Hematopoietic multipotent progenitor cell treated with erythropoietin and hydrocortisone succinate and interleukin-3 and kit ligand, for 15 days (in vitro differentiated cells): ENCODE data around the gene SPDYE17.
"Not testable (repeated sequence)": the region's sequence is repeated elsewhere in the genome, so short reads cannot be mapped to it uniquely, and the experiment has no call there.

Experiments
- DNase-seq: peaks from one replicate; pipeline ENCODE4 v3.0.0-alpha.2; 2015; ENCODE audit warnings: low spot score

The SPDYE17 gene, protein sequence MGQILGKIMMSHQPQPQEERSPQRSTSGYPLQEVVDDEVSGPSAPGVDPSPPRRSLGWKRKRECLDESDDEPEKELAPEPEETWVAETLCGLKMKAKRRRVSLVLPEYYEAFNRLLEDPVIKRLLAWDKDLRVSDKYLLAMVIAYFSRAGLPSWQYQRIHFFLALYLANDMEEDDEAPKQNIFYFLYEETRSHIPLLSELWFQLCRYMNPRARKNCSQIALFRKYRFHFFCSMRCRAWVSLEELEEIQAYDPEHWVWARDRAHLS

DNA sequence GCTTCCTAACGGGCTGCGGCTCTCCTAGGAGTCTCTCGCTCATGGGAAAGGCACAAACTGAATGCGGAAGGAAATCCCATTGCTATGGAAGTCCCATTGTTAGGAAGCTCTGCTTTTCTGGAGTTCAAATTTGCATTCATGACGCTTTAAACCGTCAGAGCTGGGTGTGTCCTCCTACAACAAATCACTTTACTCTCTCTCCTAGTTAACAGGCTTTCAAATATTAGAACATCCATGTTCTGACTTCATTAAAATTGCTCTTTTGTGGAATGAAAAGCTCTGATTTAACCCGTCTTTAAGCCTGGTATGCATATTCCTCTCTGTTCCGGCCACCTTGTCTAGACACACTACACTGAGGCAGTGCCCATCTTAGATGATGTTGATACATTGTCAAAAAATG is at the start of gene SPDYE17:
Gene SPDYE17 (minus strand): TSS at position 101 of the 400 bp plus-strand sequence. CDS start 1,791 bp downstream, outside the sequence.
- not testable (repeated sequence) for DNase-seq

DNA sequence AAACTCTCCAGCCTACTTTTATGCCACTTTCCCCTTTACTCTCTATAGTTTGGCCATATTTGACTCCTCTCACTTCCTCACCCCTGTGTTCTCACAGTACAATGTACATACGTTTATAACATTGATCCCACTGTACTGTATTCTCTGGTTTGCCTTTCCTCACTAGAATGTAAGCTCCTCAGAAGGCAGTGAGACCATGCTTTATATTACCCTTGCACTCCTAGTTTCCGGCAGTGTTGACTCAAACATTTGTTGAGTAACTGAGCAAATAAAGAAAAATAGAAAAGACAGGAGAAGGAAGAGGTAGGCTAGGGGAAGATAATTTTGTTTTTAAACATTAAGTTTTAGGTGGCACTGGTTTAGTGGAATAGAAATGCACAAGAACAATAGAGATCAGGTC is 48.1 kb upstream of the SPDYE17 start:
- not testable (repeated sequence) for DNase-seq

DNA sequence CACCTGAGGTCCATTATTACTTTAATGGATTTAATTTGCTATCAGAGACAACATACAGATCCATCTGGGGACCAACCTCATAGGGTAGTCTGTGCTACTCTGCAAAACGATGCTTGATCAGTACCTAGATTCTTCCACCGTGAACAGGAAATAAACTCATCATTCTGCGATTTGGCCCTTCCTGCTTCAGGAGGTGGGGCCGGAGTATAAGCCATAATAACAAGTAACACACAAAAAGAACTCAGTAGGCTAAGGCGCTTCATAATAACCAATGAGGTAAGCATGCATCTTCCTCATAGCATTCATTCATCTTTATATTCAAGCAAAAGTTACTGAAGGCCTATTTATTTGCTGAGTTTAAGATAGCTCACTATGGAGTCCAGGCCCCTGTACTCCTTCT is 47.5 kb upstream of the SPDYE17 start:
- not testable (repeated sequence) for DNase-seq

DNA sequence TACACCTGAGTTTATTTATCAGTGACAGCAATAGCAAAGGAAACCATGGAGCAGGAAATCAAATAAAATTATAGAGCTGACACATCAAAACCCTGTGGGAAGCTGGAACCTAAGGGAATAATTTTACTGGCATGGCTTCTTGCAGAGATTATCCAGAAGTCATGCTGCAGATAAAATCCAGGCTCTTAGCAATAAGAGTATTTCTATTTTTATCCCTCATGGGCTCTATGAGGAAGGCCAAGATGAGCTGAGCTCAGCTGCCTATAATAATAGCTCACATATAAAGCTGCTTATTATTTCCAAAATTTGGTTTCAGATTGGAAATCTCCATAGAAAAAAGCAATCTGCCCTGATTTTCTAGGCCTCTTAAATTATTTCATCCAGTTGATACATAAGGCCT is 47.0 kb upstream of the SPDYE17 start:
- DNase-seq, result not testable (repeated sequence)

DNA sequence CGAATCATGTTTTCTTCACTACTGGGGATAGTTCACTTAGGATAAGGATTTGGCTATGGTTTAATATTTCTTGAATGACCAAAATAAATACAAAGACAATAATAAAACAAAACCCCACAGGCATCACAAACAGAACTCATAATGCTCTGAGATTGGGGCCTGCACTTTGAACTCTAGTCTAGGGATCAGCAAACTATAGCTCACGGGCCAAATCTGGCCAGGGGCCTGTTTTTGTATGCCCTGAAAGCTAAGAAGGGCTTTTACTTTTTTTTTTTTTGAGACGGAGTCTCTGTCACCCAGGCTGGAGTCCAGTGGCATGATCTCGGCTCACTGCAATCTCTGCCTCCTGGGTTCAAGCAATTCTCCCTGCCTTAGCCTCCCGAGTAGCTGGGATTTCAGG is 44.9 kb upstream of the SPDYE17 start:
- DNase-seq, result not testable (repeated sequence)

DNA sequence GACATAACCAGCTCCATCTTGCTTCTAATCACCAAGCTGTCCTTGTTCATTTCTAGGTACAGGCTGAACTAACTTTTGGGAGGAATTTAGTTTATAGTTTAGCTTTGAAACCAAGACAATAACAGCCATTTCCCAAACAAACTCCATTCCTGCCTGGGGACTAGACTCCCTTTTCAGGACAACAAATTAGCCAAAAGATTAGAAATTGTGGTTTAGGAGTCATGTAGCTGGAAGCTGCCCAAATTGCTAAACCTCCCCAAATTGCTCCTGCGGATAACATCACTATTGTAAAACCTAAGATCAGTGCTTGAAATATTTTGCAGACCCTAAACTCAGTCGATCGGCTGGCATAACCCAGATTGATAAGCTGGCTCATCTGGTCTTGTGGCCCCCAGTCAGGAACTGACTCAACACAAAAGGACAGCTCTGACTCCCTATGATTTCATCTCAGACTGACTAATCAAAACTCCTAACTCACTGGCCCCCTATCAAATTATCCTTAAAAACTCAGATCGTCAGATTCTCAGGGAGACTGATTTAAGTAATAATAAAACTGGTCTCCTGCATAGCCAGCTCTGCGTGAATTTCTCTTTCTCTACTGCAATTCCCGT is 42.7 kb upstream of the SPDYE17 start:
- DNase-seq, result not testable (repeated sequence)

DNA sequence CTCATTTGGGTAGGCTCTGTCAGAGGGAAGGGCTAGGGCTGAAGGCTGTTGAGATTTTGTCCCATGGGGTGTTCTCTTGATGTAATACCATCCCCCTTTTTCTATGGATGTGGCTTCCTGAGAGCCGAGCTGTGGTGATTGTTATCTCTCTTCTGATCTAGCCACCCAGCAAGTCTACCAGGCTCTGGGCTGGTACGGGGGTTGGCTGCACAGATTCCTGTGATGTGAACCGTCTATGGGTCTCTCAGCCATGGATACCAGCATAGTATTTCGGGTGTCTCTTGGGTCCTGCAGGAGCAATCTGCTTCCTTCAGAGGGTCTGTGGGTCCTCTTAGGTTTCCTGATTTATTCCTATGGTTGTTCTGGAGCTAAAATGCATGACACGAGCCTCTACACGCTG is 38.9 kb upstream of the SPDYE17 start:
- not testable (repeated sequence) for DNase-seq

DNA sequence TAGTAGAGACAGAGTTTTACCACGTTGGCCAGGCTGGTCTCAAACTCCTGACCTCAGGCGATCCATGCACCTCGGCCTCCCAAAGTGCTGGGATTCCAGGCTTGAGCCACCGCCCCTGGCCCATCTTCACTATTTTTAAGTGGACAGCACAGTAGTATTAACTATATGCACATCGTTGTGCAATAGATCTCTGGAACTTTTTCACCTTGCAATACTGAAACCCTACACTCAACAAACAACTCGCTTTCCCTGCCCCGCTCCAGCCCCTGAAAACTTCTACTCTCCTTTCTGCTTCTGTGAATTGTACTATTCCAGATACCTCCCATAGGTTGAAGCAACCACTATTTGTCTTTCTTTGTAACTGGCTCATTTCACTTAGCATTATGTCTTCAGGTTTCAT is 33.7 kb upstream of the SPDYE17 start:
- DNase-seq, result not testable (repeated sequence)

DNA sequence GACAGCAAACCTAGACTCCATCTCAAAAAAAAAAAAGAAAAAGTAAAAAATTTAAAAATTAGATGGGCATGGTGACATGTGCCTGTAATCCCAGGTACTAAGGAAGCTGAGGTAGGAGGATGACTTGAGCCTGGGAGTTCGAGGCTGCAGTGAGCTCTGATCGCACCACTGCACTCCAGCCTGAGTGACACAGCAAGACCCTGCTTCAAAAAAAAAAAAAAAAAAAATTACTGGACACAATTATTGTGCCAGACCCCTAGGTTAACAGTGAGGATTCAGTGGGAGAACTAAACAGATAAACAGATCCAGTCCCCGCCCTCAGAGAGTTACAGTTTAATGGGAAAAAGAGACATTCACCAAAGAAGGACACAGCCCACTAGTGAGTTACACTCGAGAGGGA is 31.6 kb upstream of the SPDYE17 start:
- DNase-seq, result not testable (repeated sequence)

DNA sequence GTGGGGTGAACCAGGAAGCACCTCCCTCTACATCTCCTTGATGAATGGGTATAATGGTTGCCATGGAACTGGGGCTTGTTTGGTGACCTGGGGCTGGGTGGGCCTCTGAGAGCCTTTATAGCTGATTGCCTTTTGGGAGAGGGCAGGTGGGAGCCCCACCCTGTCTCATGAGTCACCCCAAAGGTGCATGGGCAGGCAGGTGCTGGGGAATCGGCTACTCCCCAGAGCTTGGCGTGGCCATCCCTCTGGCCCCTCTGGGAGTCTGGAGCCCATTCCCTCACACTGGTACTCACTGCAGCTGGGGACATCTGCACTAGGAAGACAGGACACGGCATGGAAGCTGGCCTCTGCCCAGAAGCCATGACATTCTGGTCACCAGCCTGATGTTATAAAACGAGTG is 30.4 kb upstream of the SPDYE17 start, which contains the start of gene SPDYE18:
Gene SPDYE18 (minus strand): TSS at position 2 of the 400 bp plus-strand sequence. CDS start 2,046 bp downstream, outside the sequence.
- DNase-seq, result not testable (repeated sequence)

DNA sequence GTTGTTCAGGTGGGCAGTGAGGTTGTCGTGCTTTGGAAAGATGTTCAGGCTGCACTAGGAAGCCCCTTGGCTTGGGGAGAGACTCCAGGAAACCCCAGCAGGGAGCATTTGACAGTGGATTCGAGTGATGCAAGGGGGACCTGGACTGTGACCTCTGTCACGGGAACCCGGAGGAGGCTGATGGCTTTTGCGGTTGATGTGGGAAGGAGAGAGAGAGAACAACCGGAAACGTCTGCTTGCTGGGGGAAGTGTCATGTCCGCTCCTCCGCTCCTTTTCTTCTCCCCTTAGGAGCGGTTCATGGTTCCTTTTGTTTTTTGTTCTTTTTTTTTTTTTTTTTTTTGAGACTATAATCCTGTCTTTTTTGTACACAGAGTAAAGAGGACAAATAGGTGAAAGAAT is 5.8 kb downstream of the SPDYE17 start:
- DNase-seq, result not testable (repeated sequence)

DNA sequence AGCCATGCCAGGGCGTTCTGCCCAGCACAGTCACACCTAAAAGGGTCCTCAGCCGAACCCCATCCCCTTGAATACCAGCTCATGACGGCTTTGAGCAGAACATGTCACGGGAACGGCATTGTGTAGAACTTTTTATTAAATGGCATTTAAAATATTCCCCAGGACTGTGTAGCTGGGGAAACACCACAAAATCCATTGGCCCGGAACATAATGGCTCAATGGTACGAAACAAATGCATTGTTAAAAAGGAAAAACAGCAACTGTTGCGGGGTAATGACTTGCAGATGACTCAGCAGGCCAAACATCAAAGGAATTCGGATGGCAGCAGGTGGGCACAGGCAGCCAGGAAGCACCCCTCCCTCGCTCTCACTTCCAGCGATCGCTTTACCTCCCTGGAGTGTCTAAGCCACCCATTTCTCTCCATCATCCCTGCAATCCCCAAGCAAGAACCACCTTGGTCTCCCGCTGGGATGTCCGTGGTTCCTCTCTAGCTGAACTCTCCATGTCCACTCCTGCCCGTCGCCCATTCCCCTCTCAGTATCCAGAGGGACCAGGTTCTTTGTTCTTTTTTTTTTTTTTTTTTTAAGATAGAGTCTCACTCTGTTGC is 22.0 kb downstream of the SPDYE17 start:
- DNase-seq, result not testable (repeated sequence)

DNA sequence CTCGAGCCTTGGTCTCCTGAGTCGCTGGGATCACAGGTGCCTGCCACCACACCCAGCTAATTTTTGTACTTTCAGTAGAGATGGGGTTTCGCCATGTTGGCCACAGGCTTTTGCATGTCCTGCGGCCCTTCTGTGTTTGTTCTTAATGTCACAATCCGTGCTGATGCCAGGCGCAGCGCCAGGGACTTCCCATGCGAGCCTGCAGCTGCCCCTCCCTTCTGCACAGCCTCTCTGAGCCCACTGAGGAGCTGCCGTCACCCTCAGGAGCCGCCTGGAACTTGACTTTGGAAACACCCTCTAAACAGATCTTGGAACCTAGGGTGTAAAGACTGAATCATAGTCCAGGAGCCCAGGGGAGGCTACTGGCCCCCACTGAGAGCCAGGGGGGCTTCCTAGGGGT is 24.2 kb downstream of the SPDYE17 start:
- not testable (repeated sequence) for DNase-seq

DNA sequence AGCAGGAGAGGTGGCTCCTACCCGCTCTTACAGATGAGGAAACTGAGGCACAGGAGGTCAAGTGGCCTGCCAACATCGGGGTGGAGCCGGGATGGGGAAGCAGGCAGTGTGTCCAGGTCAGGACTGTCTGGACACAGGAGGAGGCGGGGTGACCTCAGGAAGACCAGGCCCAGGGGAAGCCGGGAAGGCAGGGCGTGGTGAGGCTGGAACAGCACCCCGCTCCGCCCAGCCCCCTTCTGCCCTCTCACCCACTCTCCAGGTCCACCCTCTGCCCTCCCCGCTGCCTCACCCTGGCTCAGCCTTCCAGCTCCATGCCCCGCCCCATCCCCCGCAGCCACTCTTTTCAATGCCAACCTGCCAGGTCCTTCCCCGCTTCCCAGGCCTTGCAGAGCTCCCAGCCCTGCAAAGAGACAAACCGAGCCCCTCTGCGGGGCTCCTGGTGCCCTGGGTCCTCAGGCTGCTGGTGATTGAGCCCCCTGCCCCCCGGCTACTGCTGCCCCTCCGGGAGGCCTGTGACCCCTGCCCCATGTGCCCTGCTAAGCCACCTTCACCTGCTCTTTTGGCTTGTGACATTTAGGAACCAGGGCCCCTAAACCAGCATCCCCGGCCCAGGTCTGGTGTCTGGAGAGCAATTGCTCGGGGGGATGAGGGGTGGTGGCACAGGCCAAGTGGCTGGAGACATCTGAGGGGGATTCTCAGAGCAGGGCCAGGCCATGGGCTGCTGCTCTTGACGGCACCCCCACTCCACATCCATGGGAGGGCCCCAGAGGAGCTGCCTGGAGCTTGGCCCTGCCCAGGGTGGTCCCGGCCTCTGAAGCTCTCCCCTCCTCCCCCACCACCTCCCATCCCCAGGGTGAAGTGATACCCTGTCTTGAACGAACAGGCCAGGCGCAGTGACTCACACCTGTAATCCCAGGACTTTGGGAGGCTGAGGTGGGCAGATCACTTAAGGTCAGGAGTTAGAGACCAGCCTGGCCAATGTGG is 25.7 kb downstream of the SPDYE17 start:
- DNase-seq, result not testable (repeated sequence)

DNA sequence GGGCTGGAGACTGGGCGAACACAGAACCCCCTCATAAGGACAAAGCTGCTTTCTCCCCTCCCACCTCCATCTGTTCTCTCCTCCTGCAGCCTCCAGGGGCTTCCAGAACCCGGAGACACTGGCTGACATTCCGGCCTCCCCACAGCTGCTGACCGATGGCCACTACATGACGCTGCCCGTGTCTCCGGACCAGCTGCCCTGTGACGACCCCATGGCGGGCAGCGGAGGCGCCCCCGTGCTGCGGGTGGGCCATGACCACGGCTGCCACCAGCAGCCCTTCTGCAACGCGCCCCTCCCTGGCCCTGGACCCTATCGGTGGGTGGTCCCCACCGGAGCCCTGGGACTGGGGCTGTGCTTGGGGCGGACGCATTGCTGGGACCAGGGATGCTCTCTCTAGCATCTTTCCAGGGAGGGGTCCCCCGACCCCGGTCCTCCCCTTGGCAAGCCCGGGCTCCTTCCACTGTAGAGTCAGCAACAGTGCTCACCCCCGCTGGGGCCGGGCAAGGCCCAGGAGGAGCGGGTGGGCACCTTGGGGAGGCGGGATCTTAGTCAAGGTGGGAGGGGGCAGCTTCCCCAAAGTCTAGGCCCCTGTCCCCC is 26.6 kb downstream of the SPDYE17 start:
- not testable (repeated sequence) for DNase-seq

DNA sequence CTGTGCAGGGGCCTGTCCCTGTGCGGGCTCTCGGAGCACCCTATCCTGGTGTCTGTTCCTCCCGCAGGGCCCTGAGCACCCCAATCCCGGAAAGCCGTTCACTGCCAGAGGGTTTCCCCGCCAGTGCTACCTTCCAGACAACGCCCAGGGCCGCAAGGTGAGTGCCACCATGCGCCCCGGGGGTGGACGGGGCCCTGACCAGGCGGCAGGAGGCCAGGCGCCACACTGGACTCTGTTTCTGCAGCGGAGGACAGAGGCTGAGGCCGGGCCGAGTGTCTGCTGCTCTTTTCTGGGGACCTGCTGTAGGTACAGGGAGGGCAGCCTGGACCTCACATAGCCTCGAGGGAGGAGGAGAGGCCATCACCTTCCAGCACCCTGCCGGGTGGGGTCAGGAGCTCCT is 28.0 kb downstream of the SPDYE17 start:
- not testable (repeated sequence) for DNase-seq

DNA sequence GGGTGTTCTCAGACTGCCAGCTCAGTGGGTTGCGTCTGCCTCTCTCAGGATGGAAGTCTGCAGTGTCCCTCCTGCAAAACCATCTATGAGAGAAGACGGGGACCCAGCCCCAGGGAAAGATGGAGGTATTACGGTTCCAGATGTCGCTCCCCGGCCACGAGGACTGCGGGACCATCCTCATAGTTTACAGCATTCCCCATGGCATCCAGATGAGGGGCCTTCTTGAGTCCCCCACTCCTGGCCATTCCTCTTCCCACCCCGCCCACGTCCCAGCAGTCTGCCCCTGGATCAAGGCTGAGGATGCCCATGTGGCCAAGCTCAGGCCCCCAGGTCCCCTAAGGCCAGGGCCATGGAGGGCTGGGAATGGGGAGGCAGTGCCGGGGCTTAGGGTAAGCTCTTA is 28.9 kb downstream of the SPDYE17 start:
- DNase-seq, result not testable (repeated sequence)

DNA sequence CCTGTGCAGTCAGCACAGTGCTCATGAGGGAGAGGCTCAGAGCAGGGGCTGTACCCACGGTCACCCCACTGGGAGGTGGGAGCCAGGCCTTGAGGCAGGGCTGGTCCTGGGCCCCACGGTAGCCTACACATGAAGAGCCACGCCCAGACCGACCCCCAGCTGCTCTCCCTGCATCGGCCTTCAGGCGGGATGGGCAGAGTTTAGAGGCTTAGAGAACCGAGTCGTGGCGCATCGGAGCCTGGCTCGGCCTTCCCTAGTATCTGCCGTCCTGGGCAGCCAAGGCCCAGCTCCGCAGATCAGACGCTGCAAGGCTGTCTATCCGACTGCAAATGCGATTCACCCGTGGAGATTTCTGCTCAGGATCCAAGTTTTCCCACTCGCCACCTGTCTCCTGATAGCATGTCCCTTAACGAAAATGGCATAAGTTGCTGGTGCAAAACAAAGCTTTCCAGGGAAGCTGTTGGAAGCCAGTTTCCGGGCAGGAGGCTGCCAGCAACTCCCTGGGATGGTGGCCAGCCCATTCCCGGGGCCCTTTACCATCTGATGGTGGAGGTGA is 29.4 kb downstream of the SPDYE17 start:
- not testable (repeated sequence) for DNase-seq

DNA sequence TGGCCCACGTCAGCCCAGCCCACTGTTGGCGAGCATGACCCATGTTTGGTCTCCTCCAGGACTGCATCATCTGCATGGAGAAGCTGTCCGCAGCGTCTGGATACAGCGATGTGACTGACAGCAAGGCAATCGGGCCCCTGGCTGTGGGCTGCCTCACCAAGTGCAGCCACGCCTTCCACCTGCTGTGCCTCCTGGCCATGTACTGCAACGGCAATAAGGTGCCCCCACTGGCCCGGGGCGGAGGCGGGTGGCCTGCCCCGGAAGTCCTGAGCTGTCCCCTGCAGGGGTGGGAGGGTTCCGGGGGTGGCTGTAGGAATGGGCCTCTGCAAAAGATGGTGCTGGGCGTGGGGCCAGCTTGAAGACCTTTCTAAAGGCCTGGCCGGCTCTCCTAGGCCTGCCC is 30.1 kb downstream of the SPDYE17 start:
- not testable (repeated sequence) for DNase-seq

DNA sequence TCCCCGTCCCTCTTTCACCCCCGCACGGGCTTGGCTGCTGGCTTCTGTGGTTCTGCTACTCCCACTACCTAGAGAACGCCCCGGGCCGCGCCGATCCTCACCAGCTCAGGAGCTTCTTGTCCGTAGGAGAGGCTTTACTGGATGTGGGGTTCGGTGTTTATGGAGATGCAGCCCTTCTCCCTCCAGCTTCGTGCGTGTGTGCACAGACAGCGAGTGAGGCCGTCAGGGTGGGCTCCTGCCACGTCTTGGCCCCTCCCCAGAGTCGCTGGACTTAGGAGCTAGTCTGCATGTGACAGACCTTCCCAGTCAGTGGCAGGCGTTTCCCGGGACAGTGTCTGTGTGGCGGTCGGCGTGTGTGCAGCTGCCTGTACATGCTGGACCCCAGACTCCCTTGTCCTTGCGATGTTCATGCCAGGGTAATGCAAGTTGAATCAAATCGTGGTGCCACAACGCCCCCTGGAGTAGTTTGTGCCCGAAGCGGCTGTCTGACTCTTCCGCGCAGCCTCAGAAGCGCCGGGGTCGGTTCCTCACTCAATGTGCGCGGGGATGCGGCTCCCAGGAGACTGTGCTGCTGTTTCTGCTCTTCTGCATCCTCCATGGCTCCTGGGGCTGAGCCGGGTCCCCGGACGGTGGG is 32.6 kb downstream of the SPDYE17 start:
- not testable (repeated sequence) for DNase-seq
